ENCODE measurements around the gene ZNF394. TPM values are rescaled to one million over a fixed set of nuclear protein-coding genes. Genes with fewer than 3 reads are reported as not detected.

The ZNF394 gene
- total RNA-seq, 2 experiments from 2014 or later, result 26.2 to 27.7 TPM

- intact Hi-C loops (cut with micrococcal nuclease), result no loop called here
- peaks cover 48% of the 10 kb centered on the region for H3K36me3 Mint-ChIP-seq
- H3K4me1 Mint-ChIP-seq (ENCODE audit: low read depth), result no peaks in the 10 kb centered on the region
- POLR2A ChIA-PET, result interaction anchor here (0.6 kb wide), 1 partner anchor 40 kb away, joined by 4 read pairs; no protein-coding TSS in a partner anchor
- CTCF ChIA-PET, result no interaction called here
- DNase-seq, result no peak
- no peak overlapping the region for H3K4me3 Mint-ChIP-seq
- H3K27me3 Mint-ChIP-seq, result no peaks in the 10 kb centered on the region
- H3K9me3 Mint-ChIP-seq, result peaks cover 18% of the 10 kb centered on the region
- H3K27ac Mint-ChIP-seq, result no peak overlapping the region
Observed at GRCh38 chr7:99489235-99489634, 10.8 kb downstream of the ZNF394 start.

GRCh38 chr7:99485094-99485493, 15.0 kb downstream of the ZNF394 start:
- H3K27me3 Mint-ChIP-seq, result no peaks in the 10 kb centered on the region
- no peak overlapping the region for H3K27ac Mint-ChIP-seq
- H3K4me1 Mint-ChIP-seq (ENCODE audit: low read depth), result no peaks in the 10 kb centered on the region
- no peaks in the 10 kb centered on the region for H3K9me3 Mint-ChIP-seq
- intact Hi-C loops (cut with micrococcal nuclease), result no loop called here
- no peak overlapping the region for H3K4me3 Mint-ChIP-seq
- DNase-seq, result no peak
- H3K36me3 Mint-ChIP-seq, result peaks cover 31% of the 10 kb centered on the region
- CTCF ChIA-PET, result interaction anchor here (0.8 kb wide), 1 partner anchor 15 kb away, joined by 3 read pairs; the partner anchor contains the start of gene ZNF394
- POLR2A ChIA-PET, result no interaction called here

GRCh38 chr7:99478464-99479440, 21.3 kb downstream of the ZNF394 start:
- H3K4me1 Mint-ChIP-seq (ENCODE audit: low read depth), result peaks cover 32% of the 10 kb centered on the region
- no peak overlapping the region for H3K4me3 Mint-ChIP-seq
- CTCF ChIA-PET, result no interaction called here
- H3K27me3 Mint-ChIP-seq, result no peaks in the 10 kb centered on the region
- H3K27ac Mint-ChIP-seq, result no peak overlapping the region
- intact Hi-C loops (cut with micrococcal nuclease), result loop anchor here (10.0 kb wide), 1 partner anchor 436 kb away; the partner anchor contains the start of gene TRIM4
- no peak for DNase-seq
- no peaks in the 10 kb centered on the region for H3K9me3 Mint-ChIP-seq
- peaks cover 22% of the 10 kb centered on the region for H3K36me3 Mint-ChIP-seq
- POLR2A ChIA-PET, result no interaction called here

- no peaks in the 10 kb centered on the region for H3K9me3 Mint-ChIP-seq
- H3K4me3 Mint-ChIP-seq, result no peak overlapping the region
- intact Hi-C loops (cut with micrococcal nuclease), result loop anchor here (10.0 kb wide), 1 partner anchor 439 kb away; the partner anchor contains the start of gene TRIM4
- H3K27me3 Mint-ChIP-seq, result no peaks in the 10 kb centered on the region
- ChIA-PET CTCF (no interaction called here), POLR2A (interaction anchor here (1.5 kb wide), 1 partner anchor 29 kb away, joined by 4 read pairs; the partner anchor contains the start of gene ZKSCAN5)
- no peak for DNase-seq
- peaks cover 17% of the 10 kb centered on the region for H3K36me3 Mint-ChIP-seq
- H3K4me1 Mint-ChIP-seq (ENCODE audit: low read depth), result peaks cover 44% of the 10 kb centered on the region
- no peak overlapping the region for H3K27ac Mint-ChIP-seq
Observed at GRCh38 chr7:99476107-99476506, 24.0 kb downstream of the ZNF394 start.

- peak overlapping the region; percentile 100 for H3K4me3 Mint-ChIP-seq
- peak overlapping the region; percentile 88 for H3K27ac Mint-ChIP-seq
- POLR2A ChIA-PET, result interaction anchor here (2.4 kb wide), 1 partner anchor 27 kb away, joined by 9 read pairs; the partner anchor contains the start of gene ZNF394
- CTCF ChIA-PET, result interaction anchor here (1.1 kb wide), 1 partner anchor 18 kb away, joined by 3 read pairs; no protein-coding TSS in a partner anchor
- peaks cover 4% of the 10 kb centered on the region for H3K36me3 Mint-ChIP-seq
- intact Hi-C loops (cut with micrococcal nuclease), result loop anchor here (1.0 to 10.0 kb wide), 4 partner anchors 34 to 442 kb away; partner anchors contain the start of genes BUD31, CPSF4, PDAP1 and PTCD1
- no peaks in the 10 kb centered on the region for H3K27me3 Mint-ChIP-seq
- H3K9me3 Mint-ChIP-seq, result no peaks in the 10 kb centered on the region
- H3K4me1 Mint-ChIP-seq (ENCODE audit: low read depth), result peaks cover 39% of the 10 kb centered on the region
- DNase-seq, result peak; percentile 20
Observed at GRCh38 chr7:99473315-99473596, 26.8 kb downstream of the ZNF394 start.

- peak within 1 kb of the TSS; percentile 88 for H3K27ac Mint-ChIP-seq
- H3K27me3 Mint-ChIP-seq, result no peaks in the 10 kb centered on the region
- peak within 1 kb of the TSS; percentile 100 for H3K4me3 Mint-ChIP-seq
- ChIA-PET POLR2A (interaction anchor here (0.6 to 2.4 kb wide), 3 partner anchors 27 to 544 kb away, joined by 4 to 9 read pairs (median 4); partner anchors contain the start of genes ZKSCAN5 and ZNF394), CTCF (interaction anchor here (1.1 kb wide), 1 partner anchor 18 kb away, joined by 3 read pairs; no protein-coding TSS in a partner anchor)
- no peaks in the 10 kb centered on the region for H3K9me3 Mint-ChIP-seq
- DNase-seq, result peak; percentile 99
- peaks cover 2% of the 10 kb centered on the region for H3K36me3 Mint-ChIP-seq
- H3K4me1 Mint-ChIP-seq (ENCODE audit: low read depth), result peaks cover 34% of the 10 kb centered on the region
- intact Hi-C loops (cut with micrococcal nuclease), result loop anchor here (1.0 to 10.0 kb wide), 7 partner anchors 28 to 442 kb away; partner anchors contain the start of genes BUD31, CPSF4, PDAP1 and PTCD1
Observed at GRCh38 chr7:99472561-99473314, 27.3 kb downstream of the ZNF394 start, which contains the start of gene ZNF789. ZNF789 (plus strand) TSS chr7:99472890; CDS start chr7:99476457, 3,567 bp downstream.

GRCh38 chr7:99469381-99470065, 30.6 kb downstream of the ZNF394 start:
- H3K4me3 Mint-ChIP-seq, result no peak overlapping the region
- H3K4me1 Mint-ChIP-seq (ENCODE audit: low read depth), result peaks cover 30% of the 10 kb centered on the region
- intact Hi-C loops (cut with micrococcal nuclease), result loop anchor here (10.0 kb wide), 1 partner anchor 445 kb away; the partner anchor contains the start of gene TRIM4

GRCh38 chr7:99468336-99468918, 31.7 kb downstream of the ZNF394 start:
- intact Hi-C loops (cut with micrococcal nuclease), result no loop called here
- H3K4me3 Mint-ChIP-seq, result no peak overlapping the region

More at GRCh38 chr7:99469381-99470065, 30.6 kb downstream of the ZNF394 start:
- DNase-seq, result no peak
- POLR2A ChIA-PET, result interaction anchor here (0.6 kb wide), 1 partner anchor 53 kb away, joined by 3 read pairs; no protein-coding TSS in a partner anchor
- Mint-ChIP-seq H3K27ac (no peak overlapping the region), H3K27me3 (no peaks in the 10 kb centered on the region), H3K9me3 (no peaks in the 10 kb centered on the region), H3K36me3 (peaks cover 5% of the 10 kb centered on the region)
- CTCF ChIA-PET, result no interaction called here

GRCh38 chr7:99465421-99465768, 34.7 kb downstream of the ZNF394 start:
- no peaks in the 10 kb centered on the region for H3K27me3 Mint-ChIP-seq
- H3K27ac Mint-ChIP-seq, result peak overlapping the region; percentile 74
- peak; percentile 17 for DNase-seq
- no peaks in the 10 kb centered on the region for H3K9me3 Mint-ChIP-seq
- peaks cover 33% of the 10 kb centered on the region for H3K4me1 Mint-ChIP-seq (ENCODE audit: low read depth)
- peak overlapping the region; percentile 79 for H3K4me3 Mint-ChIP-seq
- ChIA-PET CTCF (interaction anchor here (0.6 kb wide), 1 partner anchor 592 kb away, joined by 4 read pairs; no protein-coding TSS in a partner anchor), POLR2A (interaction anchor here (0.7 to 1.5 kb wide), 4 partner anchors 10 to 57 kb away, joined by 3 to 8 read pairs (median 4); partner anchors contain the start of genes BUD31, CPSF4, PDAP1 and PTCD1)
- H3K36me3 Mint-ChIP-seq, result peaks cover 21% of the 10 kb centered on the region
- intact Hi-C loops (cut with micrococcal nuclease), result no loop called here

More at GRCh38 chr7:99468336-99468918, 31.7 kb downstream of the ZNF394 start:
- CTCF ChIA-PET, result no interaction called here
- Mint-ChIP-seq H3K27ac (peak overlapping the region; percentile 13), H3K9me3 (no peaks in the 10 kb centered on the region), H3K4me1 (ENCODE audit: low read depth) (peaks cover 31% of the 10 kb centered on the region), H3K36me3 (peaks cover 10% of the 10 kb centered on the region), H3K27me3 (no peaks in the 10 kb centered on the region)
- POLR2A ChIA-PET, result no interaction called here
- DNase-seq, result no peak

GRCh38 chr7:99461221-99461620, 38.9 kb downstream of the ZNF394 start:
- Mint-ChIP-seq H3K36me3 (peaks cover 38% of the 10 kb centered on the region), H3K27me3 (no peaks in the 10 kb centered on the region), H3K4me1 (ENCODE audit: low read depth) (peaks cover 45% of the 10 kb centered on the region), H3K4me3 (no peak overlapping the region), H3K9me3 (no peaks in the 10 kb centered on the region), H3K27ac (no peak overlapping the region)
- intact Hi-C loops (cut with micrococcal nuclease), result no loop called here
- ChIA-PET CTCF (no interaction called here), POLR2A (no interaction called here)
- no peak for DNase-seq

GRCh38 chr7:99460651-99461050, 39.4 kb downstream of the ZNF394 start:
- Mint-ChIP-seq H3K36me3 (peaks cover 38% of the 10 kb centered on the region), H3K4me1 (ENCODE audit: low read depth) (peaks cover 43% of the 10 kb centered on the region), H3K27me3 (no peaks in the 10 kb centered on the region), H3K27ac (no peak overlapping the region), H3K9me3 (no peaks in the 10 kb centered on the region), H3K4me3 (no peak overlapping the region)
- ChIA-PET CTCF (interaction anchor here (0.6 kb wide), 1 partner anchor 426 kb away, joined by 3 read pairs; no protein-coding TSS in a partner anchor), POLR2A (no interaction called here)
- DNase-seq, result no peak
- intact Hi-C loops (cut with micrococcal nuclease), result no loop called here

Measured in activated CD4-positive, alpha-beta memory T cell treated with anti-CD3 and anti-CD28 coated beads for 36 hours (primary cell).